Upper lobe of left lung (tissue), 4 donors: ENCODE data around the gene CLPTM1L.

Experiments used
- CTCF ChIP-seq, 6 experiments: fragments of 450-650 bp in 4 of 6; fragments of 200-600 bp in 2 of 6; sonication (generic) in 2 of 6; IDR thresholded peaks; one replicate each; pipeline ENCODE4 v1.5.1; 2016 to 2019; ENCODE audit warnings: antibody characterized with exemption in 6 of 6
- EP300 ChIP-seq, 4 donors: sonication (generic); formaldehyde crosslinking; IDR thresholded peaks; one replicate each; pipeline ENCODE4 v1.5.1; 2017; ENCODE audit warnings: antibody characterized with exemption in 4 of 4, control low read depth in 2 of 4
- POLR2A ChIP-seq, 4 donors: fragments of 450-650 bp; IDR thresholded peaks; one replicate each; pipeline ENCODE4 v1.5.1; 2016 to 2017; ENCODE audit warnings: antibody characterized with exemption in 4 of 4, mild to moderate bottlenecking in 2 of 4
- POLR2AphosphoS5 ChIP-seq, 2 donors: sonication (generic); formaldehyde crosslinking; IDR thresholded peaks; one replicate each; pipeline ENCODE4 v1.5.1; 2017; ENCODE audit warnings: antibody characterized with exemption in 2 of 2

GRCh38 chr5:1274471-1274870 lies 70.4 kb downstream of the CLPTM1L start:
- TF ChIP-seq CTCF (IDR thresholded peaks at IDR 0.05) (no peak), POLR2A (IDR thresholded peaks at IDR 0.05) (no peak), EP300 (IDR thresholded peaks at IDR 0.05) (no peak), POLR2AphosphoS5 (IDR thresholded peaks at IDR 0.05) (no peak)
